MCF 10A (cell line): ENCODE results near the gene TPST1. TPM values are rescaled to one million over a fixed set of nuclear protein-coding genes. Genes with fewer than 3 reads are reported as not detected.
"Not testable (repeated sequence)": the region's sequence is repeated elsewhere in the genome, so short reads cannot be mapped to it uniquely, and the experiment has no call there.

Experiments
- BruUV-seq: library from RNA; stranded (reverse); fragments of 400-500 nt; replicated peaks from 2 replicates; lab custom pipeline; 2021; lab: Mats Ljungman, UMichigan
- CTCF ChIA-PET: fragments of 300-600 bp; sonication (Branson Sonifier 250); formaldehyde crosslinking; extraction: SDS; loops from one replicate; lab custom pipeline; 2021; ENCODE audit warnings: antibody characterized with exemption, inconsistent platforms; lab: Yijun Ruan, JAX
- POLR2A ChIA-PET: fragments of 300-600, 350-650 bp; sonication (Branson Sonifier 250); formaldehyde crosslinking; extraction: SDS; loops from one replicate; lab custom pipeline; 2020; ENCODE audit warnings: antibody characterized with exemption, inconsistent platforms; lab: Yijun Ruan, JAX
- DNase-seq: peaks from one replicate; pipeline ENCODE4 v3.0.0-alpha.2; 2018; ENCODE audit not compliant: unreplicated experiment
- H3K27ac Mint-ChIP-seq: one replicate; pipeline ENCODE4 v1.8.0; 2022; ENCODE audit warnings: mild to moderate bottlenecking, low read depth, mixed read lengths; ENCODE audit not compliant: unreplicated experiment
- H3K27me3 Mint-ChIP-seq: one replicate; pipeline ENCODE4 v1.8.0; 2022; ENCODE audit warnings: mixed read lengths; ENCODE audit not compliant: insufficient read depth, unreplicated experiment
- H3K36me3 Mint-ChIP-seq: one replicate; pipeline ENCODE4 v1.8.0; 2022; ENCODE audit warnings: mild to moderate bottlenecking, moderate library complexity, mixed read lengths; ENCODE audit not compliant: insufficient read depth, unreplicated experiment
- H3K4me1 Mint-ChIP-seq: one replicate; pipeline ENCODE4 v1.8.0; 2022; ENCODE audit warnings: mixed read lengths; ENCODE audit not compliant: insufficient read depth, unreplicated experiment
- H3K4me3 Mint-ChIP-seq: one replicate; pipeline ENCODE4 v1.8.0; 2022; ENCODE audit warnings: mild to moderate bottlenecking, moderate library complexity, mixed read lengths; ENCODE audit not compliant: unreplicated experiment
- H3K9me3 Mint-ChIP-seq: one replicate; pipeline ENCODE4 v1.8.0; 2022; ENCODE audit warnings: mixed read lengths; ENCODE audit not compliant: unreplicated experiment
- intact Hi-C: fragments of 100-400 bp; cut with micrococcal nuclease; formaldehyde crosslinking; loops from 2 replicates; pipeline ENCODE4 v1.14.1; 2022
- total RNA-seq: library from RNA; stranded (reverse); gene quantifications from 2 replicates; pipeline ENCODE4 v1.2.3, GENCODE V29; 2022
- TF ChIP-seq, protein P1 (sequence below): fragments of 200-600 bp; IDR thresholded peaks from one replicate; pipeline ENCODE4 v1.8.0; 2022; ENCODE audit warnings: antibody characterized with exemption, mild to moderate bottlenecking; ENCODE audit not compliant: unreplicated experiment

TPST1 gene
- total RNA-seq, 1 experiment from 2014 or later = 3.2 TPM

DNA sequence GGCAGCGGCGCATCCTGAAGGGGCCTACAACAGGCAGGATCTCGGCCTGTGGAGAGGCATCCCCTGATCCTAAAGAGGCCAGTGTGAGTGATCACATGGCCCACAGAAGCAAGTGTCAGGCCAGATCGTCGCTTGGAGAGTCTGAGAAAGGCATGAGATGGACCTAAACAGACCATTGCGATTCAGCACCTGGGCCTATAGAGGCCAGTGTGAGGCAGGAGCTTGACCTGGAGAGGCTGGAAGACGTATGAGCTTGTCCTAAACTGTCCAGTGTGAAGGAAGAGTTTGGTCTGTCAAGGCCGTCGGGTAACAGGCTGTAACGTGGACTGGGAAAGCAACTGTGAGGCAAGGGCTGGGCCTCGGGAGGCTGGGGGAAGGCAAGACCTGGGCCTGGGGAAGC lies 172.6 kb downstream of the TPST1 start:
- intact Hi-C loops = no loop called here
- H3K9me3 Mint-ChIP-seq = no peaks in the 10 kb centered on the region
- POLR2A ChIA-PET = interaction anchor here (0.6 to 1.2 kb wide), 2 partner anchors 13 to 173 kb away, joined by 3 read pairs; partner anchors contain the start of gene TPST1
- CTCF ChIA-PET = interaction anchor here (0.9 kb wide), 1 partner anchor 108 kb away, joined by 3 read pairs; no protein-coding TSS in a partner anchor
- BruUV-seq = no TSS peak
- TF ChIP-seq, protein P1, sequence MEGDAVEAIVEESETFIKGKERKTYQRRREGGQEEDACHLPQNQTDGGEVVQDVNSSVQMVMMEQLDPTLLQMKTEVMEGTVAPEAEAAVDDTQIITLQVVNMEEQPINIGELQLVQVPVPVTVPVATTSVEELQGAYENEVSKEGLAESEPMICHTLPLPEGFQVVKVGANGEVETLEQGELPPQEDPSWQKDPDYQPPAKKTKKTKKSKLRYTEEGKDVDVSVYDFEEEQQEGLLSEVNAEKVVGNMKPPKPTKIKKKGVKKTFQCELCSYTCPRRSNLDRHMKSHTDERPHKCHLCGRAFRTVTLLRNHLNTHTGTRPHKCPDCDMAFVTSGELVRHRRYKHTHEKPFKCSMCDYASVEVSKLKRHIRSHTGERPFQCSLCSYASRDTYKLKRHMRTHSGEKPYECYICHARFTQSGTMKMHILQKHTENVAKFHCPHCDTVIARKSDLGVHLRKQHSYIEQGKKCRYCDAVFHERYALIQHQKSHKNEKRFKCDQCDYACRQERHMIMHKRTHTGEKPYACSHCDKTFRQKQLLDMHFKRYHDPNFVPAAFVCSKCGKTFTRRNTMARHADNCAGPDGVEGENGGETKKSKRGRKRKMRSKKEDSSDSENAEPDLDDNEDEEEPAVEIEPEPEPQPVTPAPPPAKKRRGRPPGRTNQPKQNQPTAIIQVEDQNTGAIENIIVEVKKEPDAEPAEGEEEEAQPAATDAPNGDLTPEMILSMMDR = no peak
- no peak overlapping the region for H3K27ac Mint-ChIP-seq
- H3K36me3 Mint-ChIP-seq = peaks cover 15% of the 10 kb centered on the region
- DNase-seq = no peak
- no peak overlapping the region for H3K4me3 Mint-ChIP-seq
- H3K4me1 Mint-ChIP-seq = peaks cover 6% of the 10 kb centered on the region
- no peaks in the 10 kb centered on the region for H3K27me3 Mint-ChIP-seq

DNA sequence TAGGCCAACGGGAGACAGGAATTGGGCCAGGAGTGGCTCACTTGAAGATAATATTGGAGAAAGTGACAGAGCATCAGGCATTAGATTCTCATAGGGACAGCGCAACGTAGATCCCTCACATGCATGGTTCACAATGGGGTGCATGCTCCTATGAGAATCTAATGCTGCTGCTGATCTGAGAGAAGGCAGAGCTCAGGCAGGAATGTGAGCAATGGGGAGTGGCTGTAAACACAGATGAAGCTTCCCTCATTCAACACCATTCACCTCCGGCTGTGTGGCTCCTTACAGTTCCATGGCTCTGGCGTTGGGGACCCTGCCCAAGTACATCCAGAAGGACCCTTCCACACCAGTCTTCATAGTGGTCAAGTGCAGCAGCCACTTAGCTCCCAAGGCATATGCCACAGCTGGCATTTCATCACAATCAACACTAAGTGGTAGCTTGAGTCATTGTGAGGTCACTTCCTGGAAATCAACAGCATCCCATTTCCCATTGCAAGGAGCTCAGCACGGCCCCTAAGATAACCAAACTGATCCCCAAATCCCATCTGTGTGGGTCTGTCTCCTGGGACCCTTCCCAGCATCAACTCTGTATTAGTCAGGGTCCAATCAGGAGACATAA lies 174.5 kb downstream of the TPST1 start:
- BruUV-seq = no TSS peak
- H3K36me3 Mint-ChIP-seq = peaks cover 15% of the 10 kb centered on the region

DNA sequence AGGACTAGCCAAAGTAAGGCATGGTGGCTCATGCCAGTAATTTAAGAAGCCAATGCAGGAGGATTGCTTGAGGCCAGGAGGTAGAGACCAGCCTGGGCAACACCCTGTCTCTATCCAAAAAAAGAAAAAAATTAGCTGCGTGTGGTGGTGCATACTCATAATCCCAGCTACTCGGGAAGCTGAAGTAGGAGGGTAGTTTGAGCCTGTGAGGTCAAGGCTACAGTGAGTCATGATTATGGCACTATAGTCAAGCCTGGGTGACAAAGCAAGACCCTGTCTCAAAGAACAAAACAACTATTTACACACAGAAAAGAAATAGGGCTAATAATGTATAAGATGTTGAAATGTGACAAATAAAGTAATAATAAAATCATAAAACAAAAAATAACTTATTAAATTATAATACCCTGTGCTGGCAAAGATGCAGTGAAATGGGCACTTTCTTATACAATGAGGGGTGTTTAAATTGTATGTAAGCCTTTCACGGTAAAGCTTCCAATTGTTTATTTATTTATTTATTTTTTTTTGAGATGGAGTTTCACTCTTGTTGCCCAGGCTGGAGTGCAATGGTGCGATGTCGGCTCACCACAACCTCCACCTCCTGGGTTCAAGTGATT lies 175.2 kb downstream of the TPST1 start:
- TF ChIP-seq, protein P1 = no peak
- Mint-ChIP-seq H3K4me3 (no peak overlapping the region), H3K27ac (no peak overlapping the region), H3K36me3 (peaks cover 15% of the 10 kb centered on the region), H3K9me3 (no peaks in the 10 kb centered on the region), H3K4me1 (peaks cover 9% of the 10 kb centered on the region), H3K27me3 (no peaks in the 10 kb centered on the region)
- no peak for DNase-seq
- intact Hi-C loops = no loop called here
- ChIA-PET POLR2A (interaction anchor here (0.6 to 0.7 kb wide), 2 partner anchors 41 to 266 kb away, joined by 3 read pairs; partner anchors contain the start of gene CRCP), CTCF (interaction anchor here (0.7 kb wide), 1 partner anchor 488 kb away, joined by 3 read pairs; no protein-coding TSS in a partner anchor)
- no TSS peak for BruUV-seq

More for the DNA sequence above, 174.5 kb downstream of the TPST1 start:
- Mint-ChIP-seq H3K27ac (no peak overlapping the region), H3K4me1 (peaks cover 6% of the 10 kb centered on the region), H3K27me3 (no peaks in the 10 kb centered on the region), H3K4me3 (no peak overlapping the region), H3K9me3 (no peaks in the 10 kb centered on the region)
- DNase-seq = peak; percentile 36
- ChIA-PET CTCF (interaction anchor here (0.7 kb wide), 2 partner anchors 86 to 487 kb away, joined by 3 read pairs; no protein-coding TSS in a partner anchor), POLR2A (interaction anchor here (0.6 kb wide), 2 partner anchors 135 to 265 kb away, joined by 3 read pairs; partner anchors contain the start of gene CRCP)
- intact Hi-C loops = no loop called here
- TF ChIP-seq, protein P1 = no peak

DNA sequence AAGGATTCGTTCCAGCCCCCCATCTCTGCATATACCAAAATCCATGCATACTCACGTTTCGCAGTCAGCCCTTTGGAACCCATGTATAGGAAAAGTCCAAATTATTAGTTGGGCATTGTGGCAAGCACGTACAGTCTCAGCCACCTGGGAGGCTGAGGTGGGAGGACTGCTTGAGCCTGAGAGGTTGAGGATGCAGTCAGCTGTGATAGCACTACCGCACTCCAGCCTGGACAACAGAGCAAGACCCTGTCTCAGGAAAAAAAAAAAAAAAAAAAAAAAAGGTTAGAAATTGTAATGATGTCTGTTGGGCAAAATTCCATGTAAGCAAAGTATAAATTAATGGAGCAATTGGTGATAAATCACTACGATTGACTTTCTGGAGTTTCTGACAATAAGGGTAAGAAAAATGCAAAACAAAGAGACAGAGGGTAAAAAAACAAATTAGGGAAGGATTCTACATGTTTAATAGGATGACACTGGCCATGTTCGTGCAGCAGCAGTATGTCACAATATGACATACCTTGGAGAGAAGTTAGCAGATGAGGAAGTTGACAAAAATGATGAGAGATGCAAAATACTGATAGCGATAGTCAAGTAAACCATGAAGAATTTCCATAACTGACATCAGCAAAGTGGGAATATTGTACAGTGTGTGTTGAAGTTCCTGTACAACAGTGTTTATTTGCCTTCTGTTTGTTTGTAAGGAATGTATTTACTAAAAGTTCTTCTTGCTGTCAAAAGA lies 177.2 kb downstream of the TPST1 start:
- DNase-seq = not testable (repeated sequence)

DNA sequence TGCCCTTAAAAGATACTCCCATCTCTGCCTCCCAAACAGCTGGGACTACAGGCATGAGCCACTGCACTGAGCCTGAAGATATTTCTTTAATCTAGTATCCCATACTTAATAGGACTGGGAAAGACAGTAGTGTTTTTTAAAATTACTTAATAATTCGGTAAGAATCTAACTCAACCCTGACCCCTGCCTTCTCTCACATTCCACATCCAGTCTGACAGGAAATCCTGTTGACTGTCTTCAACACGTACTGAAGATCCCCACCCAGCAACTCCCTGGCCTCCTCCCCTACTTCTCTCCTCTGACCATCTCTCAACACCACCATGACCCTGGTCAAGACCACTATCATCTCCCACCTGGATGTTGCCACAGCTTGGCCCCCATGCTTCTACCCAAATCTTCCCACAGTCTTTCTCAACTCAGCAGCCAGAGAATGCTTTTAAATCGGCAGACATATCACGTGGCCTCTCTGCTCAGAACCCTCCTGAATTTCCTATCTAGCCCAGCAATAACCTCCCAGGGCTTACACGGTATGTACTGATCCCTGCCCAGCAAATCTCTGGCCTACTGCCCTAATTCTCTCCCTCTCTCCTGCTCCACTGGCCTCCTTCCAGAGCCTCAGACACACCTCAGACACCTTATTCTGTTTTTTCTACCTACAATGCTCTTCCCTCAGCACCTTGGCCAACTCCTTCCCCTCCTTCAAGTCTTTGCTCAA lies 180.2 kb downstream of the TPST1 start:
- CTCF ChIA-PET = interaction anchor here (0.7 to 0.9 kb wide), 2 partner anchors 12 to 243 kb away, joined by 3 read pairs; no protein-coding TSS in a partner anchor
- H3K4me3 Mint-ChIP-seq, BruUV-seq, POLR2A ChIA-PET, H3K4me1 Mint-ChIP-seq, H3K27ac Mint-ChIP-seq, H3K9me3 Mint-ChIP-seq, H3K27me3 Mint-ChIP-seq, intact Hi-C loops, H3K36me3 Mint-ChIP-seq: not testable (repeated sequence)
- peak; percentile 55 for DNase-seq

More for the DNA sequence above, 177.2 kb downstream of the TPST1 start:
- BruUV-seq, POLR2A ChIA-PET, intact Hi-C loops, CTCF ChIA-PET, H3K27ac Mint-ChIP-seq, H3K27me3 Mint-ChIP-seq, H3K9me3 Mint-ChIP-seq, H3K4me3 Mint-ChIP-seq: not testable (repeated sequence)
- peaks cover 15% of the 10 kb centered on the region for H3K4me1 Mint-ChIP-seq
- peaks cover 15% of the 10 kb centered on the region for H3K36me3 Mint-ChIP-seq

DNA sequence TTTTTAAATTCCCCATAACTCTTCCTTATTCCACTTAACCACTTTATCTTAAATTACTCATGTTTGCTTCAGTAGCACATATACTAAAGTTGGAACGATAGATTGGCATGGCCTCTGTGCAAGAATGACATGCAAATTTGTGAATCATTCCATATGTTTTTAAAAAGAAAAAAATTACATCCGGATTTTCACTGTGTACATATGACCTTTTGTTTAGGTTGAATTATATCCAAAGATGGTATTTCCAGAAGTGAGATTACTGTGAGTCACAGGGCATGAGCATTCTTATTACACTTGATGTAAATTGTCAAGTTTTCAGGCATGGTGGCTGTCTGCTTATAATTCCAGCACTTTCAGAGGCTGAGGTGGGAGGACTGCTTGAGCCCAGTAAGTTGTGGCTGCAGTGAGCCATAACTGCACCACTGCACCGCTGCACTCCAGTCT lies 190.0 kb downstream of the TPST1 start:
- Mint-ChIP-seq H3K36me3 (peaks cover 14% of the 10 kb centered on the region), H3K4me1 (peaks cover 17% of the 10 kb centered on the region)
- DNase-seq = peak; percentile 69
- H3K27ac Mint-ChIP-seq, H3K27me3 Mint-ChIP-seq, H3K9me3 Mint-ChIP-seq, intact Hi-C loops, POLR2A ChIA-PET, H3K4me3 Mint-ChIP-seq, BruUV-seq: not testable (repeated sequence)
- CTCF ChIA-PET = interaction anchor here (0.6 kb wide), 1 partner anchor 349 kb away, joined by 3 read pairs; no protein-coding TSS in a partner anchor
